ENCODE results near the gene TNP2.

TNP2 gene

DNA sequence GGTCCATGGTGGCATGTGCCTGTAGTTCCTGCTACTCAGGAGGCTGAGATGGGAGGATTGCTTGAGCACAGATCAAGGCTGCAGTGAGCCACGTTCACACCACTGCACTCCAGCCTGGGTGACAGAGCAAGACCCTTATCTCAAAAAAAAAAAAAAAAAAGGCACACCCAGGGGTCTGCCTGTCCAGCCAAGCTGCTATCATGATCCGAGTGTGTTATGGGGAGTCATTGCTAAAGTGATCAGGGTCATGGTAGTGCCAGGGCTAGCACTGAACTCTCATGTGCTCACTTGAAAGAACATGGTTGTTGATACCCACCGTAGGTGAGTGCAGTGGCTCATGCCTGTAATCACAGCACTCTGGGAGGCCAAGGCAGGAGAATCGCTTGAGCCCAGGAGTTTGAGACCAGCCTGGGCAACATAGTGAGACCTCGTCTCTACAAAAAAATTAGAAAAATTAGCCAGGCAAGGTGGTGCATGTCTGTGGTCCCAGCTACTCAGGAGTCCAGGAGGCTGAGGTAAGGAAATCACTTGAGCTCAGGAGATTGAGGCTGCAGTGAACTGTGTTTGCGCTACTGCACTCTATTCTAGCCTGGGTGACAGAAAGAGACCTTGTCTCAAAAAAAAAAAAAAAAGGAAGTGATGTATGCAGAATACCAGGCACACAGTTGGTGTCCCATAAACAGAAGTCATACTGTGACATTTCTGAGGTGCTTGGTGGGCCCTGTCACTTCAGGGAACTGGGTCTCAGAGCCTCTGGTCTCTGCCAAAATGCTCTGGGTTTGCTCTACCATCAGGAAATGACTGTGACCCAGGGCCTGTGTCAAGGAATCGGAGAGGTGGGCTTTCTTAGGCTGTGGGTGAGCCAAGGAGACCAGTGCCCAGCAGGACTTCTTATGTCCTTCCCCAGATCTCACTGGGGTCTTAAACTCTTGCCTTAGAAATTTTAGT is 9.8 kb upstream of the TNP2 start:
- DNase-seq: no peak

DNA sequence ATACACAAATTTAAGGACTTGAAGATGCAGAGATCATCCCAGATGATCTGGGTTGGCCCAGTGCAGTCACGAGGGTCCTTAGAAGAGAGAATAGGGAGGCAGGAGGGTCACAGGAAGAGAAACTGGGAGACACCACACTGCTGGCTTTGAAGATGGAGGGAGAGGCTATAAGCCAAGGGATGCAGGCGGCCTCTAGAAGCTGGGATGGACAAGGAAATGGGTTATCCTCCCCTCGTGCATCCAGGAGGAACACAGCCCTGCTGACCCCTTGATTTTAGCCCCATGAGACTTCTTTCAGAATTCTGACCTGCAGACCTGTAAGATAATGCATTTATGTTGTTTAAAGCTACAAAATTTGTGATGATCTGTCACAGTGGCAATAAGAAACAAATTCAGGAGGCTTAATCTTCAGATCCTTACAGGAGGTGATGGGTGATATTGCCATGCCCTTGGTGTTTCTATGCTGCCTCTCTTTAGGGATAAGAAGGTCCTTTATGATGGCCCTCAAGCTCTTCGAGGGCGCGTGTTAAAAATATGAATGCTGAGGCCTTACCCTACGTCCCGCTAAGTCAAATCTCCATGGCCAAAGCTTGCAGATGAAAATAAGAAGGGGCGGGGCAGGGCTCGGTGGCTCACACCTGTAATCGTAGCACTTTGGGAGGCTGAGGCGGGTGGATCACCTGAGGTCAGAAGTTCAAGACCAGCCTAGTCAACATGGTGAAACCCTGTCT is 8.6 kb upstream of the TNP2 start:
- DNase-seq: no peak

DNA sequence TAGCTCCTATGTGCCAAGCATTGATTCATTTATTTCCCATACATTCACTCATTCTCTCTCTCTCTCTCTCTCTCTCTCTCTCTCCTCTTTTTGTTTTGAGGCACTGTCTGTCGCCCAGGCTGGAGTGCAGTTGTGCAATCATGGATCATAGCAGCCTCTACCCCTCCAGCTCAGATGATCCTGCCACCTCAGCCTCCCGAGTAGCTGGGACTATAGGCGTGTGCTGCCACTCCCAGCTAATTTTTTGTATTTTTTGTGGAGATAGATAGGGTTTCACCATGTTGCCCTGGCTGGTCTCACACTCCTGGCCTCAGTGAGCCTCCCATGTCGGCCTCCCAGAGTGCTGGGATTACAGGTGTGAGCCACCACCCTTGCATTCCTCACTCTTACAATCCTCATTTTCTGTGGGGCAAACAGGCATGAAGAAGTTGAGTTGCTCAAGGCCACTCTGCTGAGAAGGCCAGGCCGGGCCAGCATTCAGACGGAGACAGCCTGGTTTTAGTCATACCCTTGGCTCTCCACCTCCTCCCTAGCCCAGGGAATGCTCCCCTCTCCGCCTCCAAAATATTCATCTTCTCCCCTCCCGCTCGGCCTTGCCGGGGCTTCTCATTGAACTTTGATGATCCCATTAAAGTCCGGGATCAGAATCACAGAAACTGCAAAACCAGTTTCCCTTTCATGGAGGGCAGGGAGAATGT is 7.9 kb upstream of the TNP2 start:
- no peak for DNase-seq

DNA sequence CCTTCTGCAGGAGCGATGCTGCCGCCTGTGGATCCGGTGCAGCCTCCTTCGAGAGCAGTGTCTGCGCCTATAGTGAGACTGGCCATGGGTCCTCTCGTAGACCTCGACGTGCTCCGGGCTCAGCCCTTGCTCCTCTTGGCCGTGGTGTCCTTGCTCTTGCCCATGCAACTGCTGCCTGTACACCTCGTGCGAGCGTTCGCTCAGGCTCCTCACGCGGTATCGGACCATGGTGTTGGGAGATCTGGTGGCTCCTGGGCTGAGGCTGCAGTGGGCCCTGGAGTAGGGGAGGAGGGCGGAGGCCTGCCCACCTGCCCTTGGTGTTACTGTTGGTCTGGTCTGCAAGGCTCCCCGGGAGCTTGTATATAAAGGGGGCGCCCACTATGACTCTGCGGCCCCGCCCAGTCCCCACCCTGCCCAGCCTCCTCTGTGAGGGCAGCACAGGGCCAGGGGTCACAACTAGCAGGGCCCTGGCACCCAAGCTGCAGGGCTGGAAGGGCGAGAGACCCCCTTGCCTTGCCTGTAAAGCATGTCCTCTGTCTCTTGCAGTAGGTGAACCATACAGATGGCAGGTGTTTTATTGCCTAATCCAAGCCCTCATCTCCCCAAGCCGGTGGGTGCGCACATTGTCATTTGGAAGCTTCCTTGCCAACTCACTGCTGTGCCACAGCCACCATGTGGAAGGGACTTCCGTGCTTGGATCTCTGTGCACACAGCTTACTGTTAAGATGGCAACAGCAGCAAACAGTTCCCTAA is 7.2 kb upstream of the TNP2 start, which contains the start of gene PRM2:
Gene PRM2, minus strand, starts transcription at position 338 of the 753 bp plus-strand sequence. Its CDS starts 110 bp downstream, at position 228.
- no peak for DNase-seq

DNA sequence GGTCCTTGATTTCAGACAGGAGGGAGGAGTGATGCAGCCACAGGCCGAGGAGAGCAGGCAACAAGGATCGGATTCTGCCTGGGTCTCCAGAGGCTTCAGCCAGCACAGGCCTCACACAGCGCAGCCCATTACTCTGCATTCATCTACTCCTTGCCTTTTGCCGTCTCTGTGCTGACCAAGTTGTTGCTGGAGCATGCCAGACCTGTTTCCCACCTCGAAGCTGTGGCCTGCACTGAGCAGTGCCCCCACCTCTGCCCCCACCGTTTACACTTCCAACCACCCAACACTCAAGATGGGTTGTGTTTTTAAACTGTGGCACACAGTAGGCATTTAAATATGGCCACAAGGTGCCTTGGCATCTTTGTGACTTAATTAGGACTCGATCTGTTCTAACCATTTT is 5.8 kb upstream of the TNP2 start:
- no peak for DNase-seq

DNA sequence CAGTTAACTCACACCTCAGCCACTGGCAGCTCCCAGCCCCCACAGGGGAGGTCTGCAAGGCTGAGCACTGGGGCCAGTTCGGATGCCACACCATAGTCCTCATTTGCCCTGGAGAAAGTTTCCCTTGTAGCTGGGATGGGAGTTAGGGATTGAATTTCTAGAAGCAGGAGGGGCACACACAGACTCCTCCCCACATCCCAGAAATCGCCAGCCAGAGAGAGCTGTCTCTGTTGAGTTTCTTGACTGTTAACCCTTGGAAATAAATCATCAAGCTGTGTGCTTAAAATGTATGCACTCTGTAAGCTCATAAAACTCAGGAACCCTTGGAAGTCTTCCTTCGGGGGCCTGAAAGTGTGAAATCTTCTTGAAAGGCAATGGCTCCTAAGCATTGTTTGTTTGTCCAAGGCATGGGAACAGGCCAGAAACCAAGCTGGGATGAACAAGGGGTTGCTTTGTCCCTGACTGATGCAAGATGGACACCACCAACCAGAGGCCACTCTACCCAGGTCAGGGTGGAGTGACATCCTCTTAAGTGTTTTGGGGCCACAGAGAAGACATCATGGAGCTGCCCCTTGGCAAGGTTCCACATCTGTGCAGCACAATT is 4.7 kb upstream of the TNP2 start:
- no peak for DNase-seq

DNA sequence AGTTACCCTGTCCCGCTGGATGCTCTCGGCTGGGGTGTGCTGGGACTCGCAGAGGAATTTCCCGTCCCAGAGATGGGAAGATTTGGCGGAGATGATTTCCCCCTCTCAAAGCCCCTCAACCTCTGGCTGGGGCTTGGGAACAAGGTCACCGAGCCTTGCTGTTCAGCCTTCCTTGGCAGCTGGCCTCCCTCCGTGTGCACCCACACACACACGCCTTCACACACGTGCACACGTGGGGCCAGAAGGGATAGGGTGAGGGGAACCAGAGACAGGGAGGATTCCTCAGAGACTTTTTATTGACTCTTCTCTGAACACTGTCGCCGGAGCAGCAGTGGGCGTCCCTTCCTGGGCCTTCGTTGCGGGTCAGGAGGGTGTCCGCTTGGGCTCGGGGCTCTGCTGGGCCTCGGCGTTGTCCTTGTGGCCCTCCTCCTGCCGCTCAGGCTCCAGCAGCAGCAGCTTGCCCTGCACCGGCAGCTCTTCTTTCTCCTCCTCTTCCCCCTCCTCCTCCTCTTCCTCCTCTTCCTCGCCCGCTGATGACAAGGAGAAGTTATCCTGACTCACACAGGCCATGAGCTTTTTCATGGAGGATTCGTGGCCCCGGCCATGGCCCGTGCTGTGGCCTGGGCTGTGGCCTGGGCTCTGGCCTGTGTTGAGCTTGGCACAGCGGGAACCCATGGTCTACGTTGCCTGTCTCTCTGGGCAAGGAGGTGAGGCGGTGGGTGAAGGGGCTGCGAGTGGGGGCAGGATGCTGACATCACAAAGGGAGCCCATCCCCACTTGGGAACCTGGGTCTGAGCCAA is 4.0 kb upstream of the TNP2 start, which contains the start of gene PRM3:
Gene PRM3, minus strand, starts transcription at position 709 of the 800 bp plus-strand sequence. Its CDS starts 34 bp downstream, at position 675.
- no peak for DNase-seq

DNA sequence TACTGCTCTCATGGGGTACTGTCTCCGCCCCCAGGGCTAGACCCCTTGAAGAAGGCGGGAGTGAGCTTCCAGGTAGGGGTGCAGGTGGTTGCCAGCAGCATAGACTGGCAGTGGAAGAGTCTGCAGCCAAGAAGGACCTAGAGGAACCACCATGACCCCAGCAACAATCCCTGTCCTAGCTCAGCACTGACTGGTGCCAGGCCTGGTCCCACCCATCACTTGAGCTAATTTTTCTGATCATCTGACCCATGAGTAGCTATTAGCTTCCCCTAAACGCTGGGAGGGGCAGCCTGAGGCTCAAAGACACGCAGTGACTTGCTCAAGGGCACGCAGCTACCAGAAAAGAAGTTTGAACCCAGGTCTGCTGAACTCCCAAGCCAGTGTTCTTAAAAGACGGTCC is 3.4 kb upstream of the TNP2 start:
- DNase-seq: no peak

DNA sequence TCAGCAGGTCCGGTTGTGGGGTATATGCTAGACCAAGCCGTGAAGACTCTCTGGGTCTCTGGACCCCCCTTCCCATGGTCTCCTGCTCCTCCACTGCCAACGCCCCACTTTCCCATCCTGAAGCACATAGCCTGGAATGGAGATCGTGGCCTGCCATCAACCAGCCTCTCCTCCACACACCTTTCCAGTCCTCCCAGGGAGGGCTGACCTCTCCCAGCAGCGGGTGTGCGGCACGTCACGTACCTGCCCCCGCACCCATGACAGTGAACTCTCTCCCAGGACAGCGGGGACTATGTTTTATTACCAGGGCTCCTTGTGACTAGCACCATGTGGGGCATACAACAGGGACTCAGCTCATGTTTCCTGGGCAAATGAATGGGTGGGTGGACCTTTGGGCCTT is 2.5 kb upstream of the TNP2 start:
- no peak for DNase-seq

DNA sequence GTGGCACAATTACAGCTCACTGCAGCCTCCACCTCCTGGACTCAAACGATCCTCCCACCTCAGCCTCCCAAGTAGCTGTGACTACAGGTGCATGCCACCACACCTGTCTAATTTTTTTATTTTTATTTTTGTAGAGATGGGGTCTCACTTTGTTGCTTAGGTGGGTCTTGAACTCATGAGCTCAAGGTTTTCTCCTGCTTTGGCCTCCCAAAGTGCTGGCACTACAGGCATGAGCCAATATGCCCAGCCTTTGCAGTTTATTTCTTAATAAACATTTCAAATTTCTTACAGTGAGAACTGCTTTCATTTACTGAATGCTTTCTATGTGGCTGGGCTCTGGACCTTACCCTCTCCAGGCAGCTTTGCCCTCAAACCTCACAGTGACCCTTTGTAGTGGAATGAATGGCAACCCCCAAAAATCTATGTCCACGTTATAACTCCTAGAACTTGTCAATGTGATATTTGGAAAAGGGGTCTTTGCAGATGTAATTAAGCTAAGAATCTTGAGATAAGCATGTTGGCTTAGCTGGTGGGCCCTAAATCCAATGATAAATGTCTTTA is 1.6 kb upstream of the TNP2 start:
- no peak for DNase-seq

DNA sequence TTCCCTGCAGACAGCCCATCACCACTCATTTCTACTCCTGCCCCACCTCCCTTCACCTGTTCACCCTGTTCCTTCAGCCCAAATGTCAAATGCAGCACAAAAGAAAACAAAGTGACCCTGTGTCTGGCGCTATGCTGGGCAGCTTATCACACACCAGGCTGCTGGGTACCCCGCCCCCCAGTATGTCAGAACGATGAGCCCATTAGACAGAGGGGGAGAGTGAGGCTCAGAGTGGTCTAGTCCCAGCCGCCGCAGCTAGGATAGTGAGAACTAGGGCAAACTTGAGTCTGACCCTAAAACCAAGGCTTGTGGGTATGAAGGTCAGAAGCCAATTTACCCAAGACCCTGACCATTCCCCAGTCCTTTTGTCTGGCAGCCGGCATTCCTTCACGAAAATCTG is 4.0 kb downstream of the TNP2 start:
- no peak for DNase-seq

DNA sequence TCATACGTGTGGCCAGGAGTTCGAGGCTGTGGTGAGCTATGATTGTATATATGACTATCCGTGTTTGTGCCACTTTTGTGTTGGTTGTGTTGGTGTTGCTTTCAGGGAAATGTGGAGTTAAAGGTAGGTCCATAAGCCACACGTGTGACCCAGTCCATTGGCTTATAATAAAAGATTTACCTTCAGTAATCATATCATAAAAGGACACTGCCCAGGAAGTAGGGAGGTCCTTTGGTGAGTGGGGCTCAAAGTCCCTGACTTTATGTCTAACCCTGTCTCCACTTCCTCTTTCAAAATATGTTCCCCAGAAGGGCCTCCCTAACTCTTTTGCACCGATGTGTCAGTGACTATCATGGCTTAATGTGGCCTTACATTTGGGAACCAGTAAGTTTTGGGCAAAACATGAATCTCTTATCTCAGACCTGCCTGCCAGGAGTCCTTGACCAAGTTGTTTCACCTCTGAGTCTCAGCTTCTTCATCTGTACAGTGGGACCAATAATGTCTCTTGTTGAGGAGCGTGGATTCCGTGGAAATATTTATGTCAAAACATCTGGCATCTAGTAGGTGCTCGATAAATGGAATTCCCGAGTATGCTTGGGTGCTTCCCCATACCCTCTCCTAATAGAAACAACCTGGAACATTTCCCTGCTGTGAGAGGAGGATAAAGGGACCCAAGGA is 4.8 kb downstream of the TNP2 start:
- DNase-seq: no peak

DNA sequence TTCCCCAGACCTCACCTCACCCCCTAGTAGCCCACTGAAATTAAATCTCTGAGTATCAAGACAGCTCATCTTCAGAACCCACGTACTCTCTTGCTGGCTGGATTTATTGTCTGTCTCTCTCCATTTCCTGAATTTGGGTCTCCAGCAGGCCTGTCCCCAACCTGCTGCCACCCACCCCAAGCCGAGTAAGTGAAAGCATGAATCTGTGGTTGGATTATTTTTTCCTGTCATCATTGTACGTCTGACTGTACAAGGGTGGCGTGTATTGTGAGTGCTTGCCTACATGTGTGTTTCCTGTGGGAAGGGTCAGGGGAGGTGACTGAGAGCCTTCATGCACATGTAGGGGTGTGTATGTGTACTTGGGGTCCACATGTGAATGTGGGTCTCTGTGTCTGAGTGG is 5.4 kb downstream of the TNP2 start:
- DNase-seq: no peak

DNA sequence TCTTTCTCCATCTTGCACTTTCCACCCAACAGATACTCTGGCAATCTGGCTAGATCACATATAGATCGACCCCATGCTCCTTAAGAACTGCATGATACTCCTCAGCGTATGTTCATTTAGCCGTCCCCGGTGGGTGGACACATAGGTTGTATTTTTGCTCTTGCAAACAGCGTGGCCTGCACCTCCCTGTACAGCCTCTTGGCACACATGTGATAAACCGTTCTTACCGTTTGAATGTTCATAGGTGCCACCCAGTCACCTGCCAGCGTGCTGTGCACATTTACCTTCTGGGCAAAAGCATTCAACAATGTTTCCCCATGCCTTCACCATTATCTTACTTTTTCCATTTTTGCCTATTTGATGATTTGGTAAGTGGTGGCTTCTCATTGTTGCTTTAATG is 6.2 kb downstream of the TNP2 start:
- DNase-seq: no peak

DNA sequence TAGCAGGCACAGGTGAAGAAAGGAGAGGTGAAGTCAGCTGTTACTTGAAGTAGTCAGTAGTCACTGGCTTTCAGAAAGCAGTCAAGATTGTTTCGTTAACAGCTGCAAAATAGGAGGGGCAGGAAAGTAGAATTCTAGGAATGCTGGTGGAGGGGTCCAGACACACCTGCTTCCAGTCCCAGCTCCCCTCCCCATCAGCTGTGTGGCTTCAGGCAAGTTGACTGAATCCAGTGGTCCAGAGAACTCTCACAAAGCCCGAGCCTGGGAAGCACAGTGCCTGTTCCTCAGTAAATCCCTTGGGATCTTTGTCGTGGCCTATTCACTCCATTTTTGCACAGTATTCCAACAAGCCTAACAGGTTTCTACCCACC is 8.5 kb downstream of the TNP2 start:
- no peak for DNase-seq

DNA sequence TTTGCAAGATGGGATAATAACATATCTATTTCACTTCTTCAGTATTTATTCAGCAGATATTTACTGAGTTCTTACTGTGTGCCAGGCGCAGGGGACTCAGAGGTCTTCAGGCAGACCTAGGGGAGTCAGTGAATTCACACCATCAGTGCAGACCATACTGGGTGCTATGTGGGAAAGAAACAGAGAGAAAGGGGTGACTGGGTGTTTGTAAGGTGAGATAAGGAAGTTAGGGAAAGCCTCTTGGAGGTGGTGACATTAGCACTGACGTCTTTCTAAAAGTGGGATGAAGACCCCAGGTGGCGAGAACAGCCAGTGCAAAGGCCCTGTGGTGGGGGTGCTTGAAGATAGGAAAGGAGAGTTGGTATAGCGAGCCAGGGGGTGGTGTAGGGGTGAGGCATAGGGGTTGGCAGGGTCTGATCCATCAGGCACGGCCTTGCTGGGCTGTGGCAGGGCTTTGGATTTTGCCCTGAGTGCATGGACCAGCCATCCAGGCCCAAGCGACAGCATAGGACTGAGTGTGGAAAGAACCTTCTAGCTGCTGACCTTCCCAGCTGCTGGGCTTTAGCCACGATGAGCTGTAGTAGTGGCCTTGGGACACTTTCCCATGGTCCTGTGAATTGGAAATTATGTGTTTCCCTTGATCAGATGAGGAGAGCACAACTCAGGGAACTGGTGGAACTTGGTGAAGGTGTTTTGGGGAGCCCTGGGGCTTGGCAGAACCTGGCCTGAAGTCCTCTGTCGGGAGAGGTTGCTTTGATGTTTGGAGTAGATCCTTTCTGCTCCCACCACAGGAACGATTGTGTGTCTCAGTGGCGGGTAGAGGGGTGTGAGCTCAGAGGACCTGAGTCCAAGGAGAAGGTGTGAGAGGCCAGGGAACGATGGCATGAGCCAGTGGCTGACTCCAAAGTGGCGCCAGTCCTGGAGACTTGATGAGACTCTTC is 9.2 kb downstream of the TNP2 start:
- no peak for DNase-seq
